SK-N-SH treated with all-trans-retinoic acid at 6 μM for 48 hours (cell line): ENCODE measurements around the gene TMEM132A.

ENCODE experiments used
- ATAC-seq: fragments of 200-7000 bp; cut with Tn5 transposase; 3 replicates; pipeline ENCODE4 v1.9.1; 2020; ENCODE audit warnings: mild to moderate bottlenecking, moderate library complexity
- ARNTL ChIP-seq: fragments of 450-650 bp; formaldehyde crosslinking; IDR thresholded peaks from 2 replicates; pipeline ENCODE4 v1.5.0; 2020; ENCODE audit warnings: low read depth, mild to moderate bottlenecking, moderate library complexity, borderline replicate concordance
- BACH2 ChIP-seq: fragments of 250-450 bp; sonication (Bioruptor Pico); IDR thresholded peaks from 2 replicates; pipeline ENCODE4 v1.9.0; 2021; ENCODE audit warnings: mild to moderate bottlenecking, borderline replicate concordance
- CSDC2 ChIP-seq: fragments of 250-450 bp; sonication (Bioruptor Pico); IDR thresholded peaks from 2 replicates; pipeline ENCODE4 v1.5.0; 2020; ENCODE audit warnings: mild to moderate bottlenecking, moderate library complexity
- ESRRG ChIP-seq: fragments of 250-450 bp; sonication (Bioruptor Pico); IDR thresholded peaks from 2 replicates; pipeline ENCODE4 v1.6.1; 2021; ENCODE audit warnings: mild to moderate bottlenecking
- GLIS3 ChIP-seq: fragments of 250-450 bp; sonication (Bioruptor Pico); IDR thresholded peaks from 2 replicates; pipeline ENCODE4 v1.5.0; 2020; ENCODE audit warnings: mild to moderate bottlenecking, moderate library complexity
- ISL1 ChIP-seq: fragments of 250-450 bp; sonication (Bioruptor Pico); IDR thresholded peaks from 2 replicates; pipeline ENCODE4 v2.1.2; 2022; ENCODE audit warnings: mild to moderate bottlenecking, moderate library complexity
- OSR1 ChIP-seq: fragments of 250-450 bp; sonication (Bioruptor Pico); IDR thresholded peaks from 2 replicates; pipeline ENCODE4 v1.8.0; 2022; ENCODE audit warnings: moderate library complexity, mild to moderate bottlenecking, inconsistent platforms
- PATZ1 ChIP-seq: fragments of 250-450 bp; sonication (Bioruptor Pico); IDR thresholded peaks from 2 replicates; pipeline ENCODE4 v1.8.0; 2020; ENCODE audit warnings: mild to moderate bottlenecking, moderate library complexity, borderline replicate concordance
- POU6F1 ChIP-seq: fragments of 250-450 bp; sonication (Bioruptor Pico); IDR thresholded peaks from 2 replicates; pipeline ENCODE4 v1.8.0; 2021; ENCODE audit warnings: low read depth, mild to moderate bottlenecking, moderate library complexity, borderline replicate concordance
- PPARA ChIP-seq: fragments of 250-450 bp; sonication (Bioruptor Pico); IDR thresholded peaks from 2 replicates; pipeline ENCODE4 v1.5.0; 2020; ENCODE audit warnings: mild to moderate bottlenecking, borderline replicate concordance
- RARB ChIP-seq: fragments of 250-450 bp; sonication (Bioruptor Pico); IDR thresholded peaks from 2 replicates; pipeline ENCODE4 v1.8.0; 2021; ENCODE audit warnings: mild to moderate bottlenecking, moderate library complexity
- SNAI2 ChIP-seq: fragments of 250-450 bp; sonication (Bioruptor Pico); IDR thresholded peaks from 2 replicates; pipeline ENCODE4 v1.5.0; 2020; ENCODE audit warnings: mild to moderate bottlenecking, moderate library complexity
- TCF4 ChIP-seq: fragments of 250-450 bp; sonication (Bioruptor Pico); IDR thresholded peaks from 2 replicates; pipeline ENCODE4 v1.8.0; 2021; ENCODE audit warnings: mild to moderate bottlenecking, moderate library complexity, borderline replicate concordance
- TOX ChIP-seq: fragments of 250-450 bp; sonication (Bioruptor Pico); IDR thresholded peaks from 2 replicates; pipeline ENCODE4 v1.8.0; 2021; ENCODE audit warnings: mild to moderate bottlenecking, moderate library complexity, borderline replicate concordance
- TSHZ2 ChIP-seq: fragments of 250-450 bp; sonication (Bioruptor Pico); IDR thresholded peaks from 2 replicates; pipeline ENCODE4 v1.5.0; 2020; ENCODE audit warnings: mild to moderate bottlenecking, moderate library complexity
- ZC3H10 ChIP-seq: fragments of 250-450 bp; sonication (Bioruptor Pico); IDR thresholded peaks from 2 replicates; pipeline ENCODE4 v1.5.1; 2021; ENCODE audit warnings: mild to moderate bottlenecking, moderate library complexity
- ZFP30 ChIP-seq: fragments of 450-650 bp; formaldehyde crosslinking; IDR thresholded peaks from 2 replicates; pipeline ENCODE4 v1.5.0; 2022; ENCODE audit warnings: mild to moderate bottlenecking, moderate library complexity
- ZNF565 ChIP-seq: fragments of 450-650 bp; formaldehyde crosslinking; conservative IDR thresholded peaks from 2 replicates; pipeline ENCODE4 v1.5.0; 2020; ENCODE audit warnings: low read depth, mild to moderate bottlenecking, moderate library complexity
- ZNF70 ChIP-seq: fragments of 450-650 bp; formaldehyde crosslinking; IDR thresholded peaks from 2 replicates; pipeline ENCODE4 v1.5.0; 2020; ENCODE audit warnings: mild to moderate bottlenecking, moderate library complexity
- ZNF8 ChIP-seq: fragments of 450-650 bp; formaldehyde crosslinking; IDR thresholded peaks from 2 replicates; pipeline ENCODE4 v1.5.0; 2020; ENCODE audit warnings: mild to moderate bottlenecking, moderate library complexity
- TF ChIP-seq, protein P1 (sequence below): fragments of 250-450 bp; sonication (Bioruptor Pico); IDR thresholded peaks from 2 replicates; pipeline ENCODE4 v1.5.1; 2021; ENCODE audit warnings: mild to moderate bottlenecking, moderate library complexity
- TF ChIP-seq, protein P2 (sequence below): fragments of 250-450 bp; sonication (Bioruptor Pico); IDR thresholded peaks from 2 replicates; pipeline ENCODE4 v1.5.1; 2020; ENCODE audit warnings: low read depth, mild to moderate bottlenecking, moderate library complexity

TMEM132A gene

DNA sequence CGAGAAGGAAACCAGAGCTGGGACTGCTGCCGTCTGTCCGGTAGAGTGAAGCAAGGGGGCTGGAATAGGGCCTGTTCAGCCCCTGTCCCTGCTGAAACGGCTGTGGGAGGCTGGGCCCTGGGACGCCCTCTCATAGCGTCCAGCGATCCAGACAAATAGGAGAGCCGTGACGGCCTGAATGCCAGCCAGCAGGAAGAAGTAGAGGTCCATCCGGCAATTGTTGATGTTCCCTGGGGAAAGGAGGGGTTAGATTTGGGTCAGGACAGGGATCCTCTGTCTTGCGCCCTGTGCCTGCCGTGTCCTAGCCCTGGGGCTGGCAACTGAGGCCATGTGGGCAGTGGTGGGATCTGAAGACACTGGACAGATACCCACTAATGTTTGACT is 12.9 kb downstream of the TMEM132A start:
- TF ChIP-seq ZFP30 (CRISPR knock-in tag) (no peak), ISL1 (CRISPR knock-in tag) (no peak)
- no peak for ATAC-seq

- no peak for ATAC-seq
- TF ChIP-seq, protein P1, sequence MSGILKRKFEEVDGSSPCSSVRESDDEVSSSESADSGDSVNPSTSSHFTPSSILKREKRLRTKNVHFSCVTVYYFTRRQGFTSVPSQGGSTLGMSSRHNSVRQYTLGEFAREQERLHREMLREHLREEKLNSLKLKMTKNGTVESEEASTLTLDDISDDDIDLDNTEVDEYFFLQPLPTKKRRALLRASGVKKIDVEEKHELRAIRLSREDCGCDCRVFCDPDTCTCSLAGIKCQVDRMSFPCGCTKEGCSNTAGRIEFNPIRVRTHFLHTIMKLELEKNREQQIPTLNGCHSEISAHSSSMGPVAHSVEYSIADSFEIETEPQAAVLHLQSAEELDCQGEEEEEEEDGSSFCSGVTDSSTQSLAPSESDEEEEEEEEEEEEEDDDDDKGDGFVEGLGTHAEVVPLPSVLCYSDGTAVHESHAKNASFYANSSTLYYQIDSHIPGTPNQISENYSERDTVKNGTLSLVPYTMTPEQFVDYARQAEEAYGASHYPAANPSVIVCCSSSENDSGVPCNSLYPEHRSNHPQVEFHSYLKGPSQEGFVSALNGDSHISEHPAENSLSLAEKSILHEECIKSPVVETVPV (CRISPR knock-in tag): no peak
- TF ChIP-seq ARNTL (no peak), SNAI2 (CRISPR knock-in tag) (no peak), ZNF8 (CRISPR knock-in tag) (no peak), ISL1 (CRISPR knock-in tag) (no peak), ZNF565 (CRISPR knock-in tag) (no peak), TSHZ2 (CRISPR knock-in tag) (no peak), ZNF70 (CRISPR knock-in tag) (no peak), GLIS3 (CRISPR knock-in tag) (no peak), RARB (CRISPR knock-in tag) (no peak), TCF4 (CRISPR knock-in tag) (no peak), ZC3H10 (CRISPR knock-in tag) (no peak), PPARA (CRISPR knock-in tag) (no peak), TOX (CRISPR knock-in tag) (no peak), BACH2 (no peak), ZFP30 (CRISPR knock-in tag) (no peak)
- TF ChIP-seq, protein P2, sequence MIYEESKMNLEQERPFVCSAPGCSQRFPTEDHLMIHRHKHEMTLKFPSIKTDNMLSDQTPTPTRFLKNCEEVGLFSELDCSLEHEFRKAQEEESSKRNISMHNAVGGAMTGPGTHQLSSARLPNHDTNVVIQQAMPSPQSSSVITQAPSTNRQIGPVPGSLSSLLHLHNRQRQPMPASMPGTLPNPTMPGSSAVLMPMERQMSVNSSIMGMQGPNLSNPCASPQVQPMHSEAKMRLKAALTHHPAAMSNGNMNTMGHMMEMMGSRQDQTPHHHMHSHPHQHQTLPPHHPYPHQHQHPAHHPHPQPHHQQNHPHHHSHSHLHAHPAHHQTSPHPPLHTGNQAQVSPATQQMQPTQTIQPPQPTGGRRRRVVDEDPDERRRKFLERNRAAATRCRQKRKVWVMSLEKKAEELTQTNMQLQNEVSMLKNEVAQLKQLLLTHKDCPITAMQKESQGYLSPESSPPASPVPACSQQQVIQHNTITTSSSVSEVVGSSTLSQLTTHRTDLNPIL (CRISPR knock-in tag): no peak
Measured at GRCh38 chr11:60937811-60938210, 13.6 kb downstream of the TMEM132A start.

- ATAC-seq: no peak; the same call in 1 of the 3 replicates
- TF ChIP-seq ZNF8 (CRISPR knock-in tag) (no peak), OSR1 (CRISPR knock-in tag) (no peak), CSDC2 (CRISPR knock-in tag) (no peak), PATZ1 (CRISPR knock-in tag) (no peak), POU6F1 (CRISPR knock-in tag) (no peak), ISL1 (CRISPR knock-in tag) (no peak), ZC3H10 (CRISPR knock-in tag) (no peak), ZFP30 (CRISPR knock-in tag) (no peak), TCF4 (CRISPR knock-in tag) (no peak), ESRRG (CRISPR knock-in tag) (no peak), BACH2 (no peak), PPARA (CRISPR knock-in tag) (no peak)
- TF ChIP-seq, protein P1 (CRISPR knock-in tag): no peak
Measured at GRCh38 chr11:60938500-60938899, 14.2 kb downstream of the TMEM132A start.
